ENCODE data around the gene SLC25A42.
"Not testable (repeated sequence)": the region's sequence is repeated elsewhere in the genome, so short reads cannot be mapped to it uniquely, and the experiment has no call there.

Gene SLC25A42

GRCh38 chr19:19145684-19146608, 82.2 kb downstream of the SLC25A42 start:
- ATAC-seq: peak; percentile 83
- H3K27ac Mint-ChIP-seq: no peak overlapping the region
- H3K36me3 Mint-ChIP-seq: peaks cover 28% of the 10 kb centered on the region
- peaks cover 16% of the 10 kb centered on the region for H3K4me1 Mint-ChIP-seq
- no peak overlapping the region for H3K4me3 Mint-ChIP-seq
- no peaks in the 10 kb centered on the region for H3K27me3 Mint-ChIP-seq
- no peaks in the 10 kb centered on the region for H3K9me3 Mint-ChIP-seq

- no peak overlapping the region for H3K4me3 Mint-ChIP-seq
- H3K36me3 Mint-ChIP-seq: peaks cover 28% of the 10 kb centered on the region
- H3K27me3 Mint-ChIP-seq: no peaks in the 10 kb centered on the region
- no peaks in the 10 kb centered on the region for H3K9me3 Mint-ChIP-seq
- peaks cover 26% of the 10 kb centered on the region for H3K4me1 Mint-ChIP-seq
- no peak overlapping the region for H3K27ac Mint-ChIP-seq
- no peak for ATAC-seq
Measured at GRCh38 chr19:19146865-19147264, 83.1 kb downstream of the SLC25A42 start.

DNA sequence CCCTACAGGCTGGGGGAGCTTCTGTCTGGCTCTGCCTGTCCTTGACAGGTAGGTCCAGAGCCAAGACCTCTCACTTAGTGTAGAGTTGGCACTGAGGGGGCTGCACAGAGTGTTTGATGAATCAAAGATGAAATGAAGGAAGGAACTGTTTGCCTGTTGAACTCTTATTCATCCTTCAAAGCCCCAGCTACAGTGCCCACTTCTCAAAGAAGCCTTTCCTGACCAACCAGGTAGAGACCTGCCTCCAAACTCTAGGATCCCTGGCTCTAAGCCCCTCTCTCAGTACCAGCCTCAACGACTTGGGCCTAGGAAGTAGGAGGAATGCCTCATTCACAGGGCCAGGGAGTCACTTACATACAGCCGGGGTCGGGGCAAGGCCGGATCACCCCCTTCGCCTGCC, 83.5 kb downstream of the SLC25A42 start:
- Mint-ChIP-seq H3K27me3 (no peaks in the 10 kb centered on the region), H3K4me3 (no peak overlapping the region), H3K4me1 (peaks cover 30% of the 10 kb centered on the region), H3K36me3 (peaks cover 28% of the 10 kb centered on the region), H3K9me3 (no peaks in the 10 kb centered on the region), H3K27ac (no peak overlapping the region)
- ATAC-seq: no peak

- not testable (repeated sequence) for H3K9me3 Mint-ChIP-seq, H3K4me3 Mint-ChIP-seq, H3K27ac Mint-ChIP-seq, H3K27me3 Mint-ChIP-seq, ATAC-seq
- Mint-ChIP-seq H3K36me3 (peaks cover 28% of the 10 kb centered on the region), H3K4me1 (peaks cover 41% of the 10 kb centered on the region)
Measured at GRCh38 chr19:19148504-19148903, 84.7 kb downstream of the SLC25A42 start.

- no peak for ATAC-seq
- Mint-ChIP-seq H3K4me3 (no peak overlapping the region), H3K27ac (no peak overlapping the region), H3K4me1 (peaks cover 42% of the 10 kb centered on the region), H3K9me3 (no peaks in the 10 kb centered on the region), H3K27me3 (no peaks in the 10 kb centered on the region), H3K36me3 (peaks cover 28% of the 10 kb centered on the region)
Measured at GRCh38 chr19:19149435-19149834, 85.6 kb downstream of the SLC25A42 start.

GRCh38 chr19:19151418-19151817, 87.6 kb downstream of the SLC25A42 start:
- Mint-ChIP-seq H3K36me3 (peaks cover 46% of the 10 kb centered on the region), H3K27ac (peak overlapping the region; percentile 69), H3K27me3 (no peaks in the 10 kb centered on the region), H3K9me3 (peaks cover 8% of the 10 kb centered on the region), H3K4me1 (peaks cover 53% of the 10 kb centered on the region), H3K4me3 (no peak overlapping the region)
- ATAC-seq: peak; percentile 91

GRCh38 chr19:19152668-19153384, 89.0 kb downstream of the SLC25A42 start:
- peaks cover 34% of the 10 kb centered on the region for H3K36me3 Mint-ChIP-seq
- H3K4me3 Mint-ChIP-seq: no peak overlapping the region
- peaks cover 8% of the 10 kb centered on the region for H3K9me3 Mint-ChIP-seq
- H3K27me3 Mint-ChIP-seq: no peaks in the 10 kb centered on the region
- ATAC-seq: no peak
- H3K4me1 Mint-ChIP-seq: peaks cover 53% of the 10 kb centered on the region
- H3K27ac Mint-ChIP-seq: peak overlapping the region; percentile 54

- Mint-ChIP-seq H3K27ac (peak overlapping the region; percentile 58), H3K9me3 (peaks cover 8% of the 10 kb centered on the region), H3K4me1 (peaks cover 56% of the 10 kb centered on the region), H3K4me3 (peak overlapping the region; percentile 16), H3K36me3 (peaks cover 18% of the 10 kb centered on the region), H3K27me3 (no peaks in the 10 kb centered on the region)
- no peak for ATAC-seq
Measured at GRCh38 chr19:19154768-19155494, 91.1 kb downstream of the SLC25A42 start.

- peak; percentile 84 for ATAC-seq
- no peaks in the 10 kb centered on the region for H3K27me3 Mint-ChIP-seq
- H3K36me3 Mint-ChIP-seq: peaks cover 18% of the 10 kb centered on the region
- H3K9me3 Mint-ChIP-seq: peaks cover 8% of the 10 kb centered on the region
- H3K4me3 Mint-ChIP-seq: peak overlapping the region; percentile 58
- peaks cover 53% of the 10 kb centered on the region for H3K4me1 Mint-ChIP-seq
- H3K27ac Mint-ChIP-seq: peak overlapping the region; percentile 58
Measured at GRCh38 chr19:19155495-19156219, 91.9 kb downstream of the SLC25A42 start.

- ATAC-seq: no peak
- Mint-ChIP-seq H3K27me3 (no peaks in the 10 kb centered on the region), H3K9me3 (peaks cover 8% of the 10 kb centered on the region), H3K36me3 (peaks cover 18% of the 10 kb centered on the region), H3K27ac (no peak overlapping the region), H3K4me1 (peaks cover 42% of the 10 kb centered on the region), H3K4me3 (no peak overlapping the region)
Measured at GRCh38 chr19:19157808-19158207, 94.0 kb downstream of the SLC25A42 start.

DNA sequence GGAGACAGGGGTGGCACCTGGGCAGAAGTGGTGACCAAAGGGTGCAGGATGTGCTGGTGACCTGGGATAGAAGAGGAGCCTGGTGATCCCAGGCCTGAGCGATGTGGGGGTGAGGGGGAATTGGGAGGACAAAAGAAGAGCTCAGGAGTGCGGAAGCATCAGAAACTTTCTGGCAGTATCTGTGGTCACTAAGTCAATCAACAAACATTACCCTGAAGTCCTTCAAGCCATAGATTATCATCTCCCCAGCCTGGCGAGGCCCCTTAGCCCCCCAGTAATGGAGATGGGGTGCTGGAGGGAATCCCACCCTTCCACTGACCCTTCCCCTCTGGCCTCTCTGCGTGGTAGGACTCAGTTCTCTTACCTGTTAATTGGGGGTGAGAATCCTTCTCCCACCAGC, 95.7 kb downstream of the SLC25A42 start:
- Mint-ChIP-seq H3K4me3 (no peak overlapping the region), H3K4me1 (peaks cover 34% of the 10 kb centered on the region), H3K27me3 (no peaks in the 10 kb centered on the region), H3K9me3 (peaks cover 8% of the 10 kb centered on the region), H3K27ac (peak overlapping the region; percentile 52), H3K36me3 (peaks cover 16% of the 10 kb centered on the region)
- no peak for ATAC-seq

- peaks cover 4% of the 10 kb centered on the region for H3K9me3 Mint-ChIP-seq
- peak; percentile 85 for ATAC-seq
- no peak overlapping the region for H3K4me3 Mint-ChIP-seq
- H3K4me1 Mint-ChIP-seq: peaks cover 24% of the 10 kb centered on the region
- H3K27ac Mint-ChIP-seq: peak overlapping the region; percentile 30
- no peaks in the 10 kb centered on the region for H3K27me3 Mint-ChIP-seq
- H3K36me3 Mint-ChIP-seq: peaks cover 14% of the 10 kb centered on the region
Measured at GRCh38 chr19:19160461-19161035, 96.8 kb downstream of the SLC25A42 start.

DNA sequence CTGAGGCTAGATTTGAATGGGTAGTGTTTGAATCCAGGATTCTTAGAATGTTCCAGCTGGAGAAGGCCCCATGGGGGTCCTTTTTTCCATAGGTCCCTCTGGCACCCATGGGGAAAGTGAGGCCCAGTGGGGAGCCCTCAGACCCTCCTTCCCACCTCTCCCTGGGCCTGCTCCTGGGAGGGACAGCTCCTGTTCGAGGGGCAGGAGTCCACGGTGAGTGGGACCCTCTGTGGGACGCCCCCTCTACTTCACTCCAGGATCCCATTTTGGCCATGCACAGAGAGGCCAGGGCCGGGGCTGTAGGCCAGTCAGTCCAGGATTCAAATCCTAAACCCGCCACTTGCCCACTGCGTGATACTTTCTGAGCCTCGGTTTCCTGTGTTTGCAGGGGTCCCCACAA, 98.7 kb downstream of the SLC25A42 start:
- Mint-ChIP-seq H3K4me3 (no peak overlapping the region), H3K4me1 (peaks cover 18% of the 10 kb centered on the region), H3K36me3 (peaks cover 7% of the 10 kb centered on the region), H3K9me3 (no peaks in the 10 kb centered on the region), H3K27me3 (no peaks in the 10 kb centered on the region), H3K27ac (peak overlapping the region; percentile 30)
- ATAC-seq: no peak
